Spinal cord (tissue), 10 donors: ENCODE data around the gene DSP. TPM values are rescaled to one million over a fixed set of nuclear protein-coding genes. Genes with fewer than 3 reads are reported as not detected.

Experiments
- DNase-seq, 6 donors: peaks; one replicate each; pipeline versions ENCODE4 v3.0.0 to v3.0.0-alpha.2; 2013 to 2015; ENCODE audit warnings: low spot score in 6 of 6, low read depth in 4 of 6
- H3K27ac ChIP-seq: one replicate; pipeline ENCODE4 v1.5.1; 2013; ENCODE audit warnings: low read depth, low read length, control low read depth
- H3K27me3 ChIP-seq: one replicate; pipeline ENCODE4 v1.6.1; 2013; ENCODE audit warnings: low read length; ENCODE audit not compliant: control insufficient read depth, insufficient read depth
- H3K36me3 ChIP-seq: one replicate; pipeline ENCODE4 v1.6.1; 2013; ENCODE audit warnings: low read length; ENCODE audit not compliant: control insufficient read depth, insufficient read depth
- H3K4me1 ChIP-seq: one replicate; pipeline ENCODE4 v1.6.1; 2013; ENCODE audit warnings: low read length; ENCODE audit not compliant: control insufficient read depth, insufficient read depth
- H3K4me3 ChIP-seq: one replicate; pipeline ENCODE4 v1.5.1; 2013; ENCODE audit warnings: low read depth, low read length, control low read depth
- H3K9me3 ChIP-seq: one replicate; pipeline ENCODE4 v1.6.1; 2013; ENCODE audit warnings: low read length; ENCODE audit not compliant: control insufficient read depth, insufficient read depth
- WGBS: methylation state at CpG from one replicate; pipeline ENCODE4 v1.1.5; 2013; ENCODE audit warnings: missing lambda C conversion rate; ENCODE audit not compliant: insufficient coverage; 5-methylcytosine and 5-hydroxymethylcytosine counted together
- polyA plus RNA-seq, 2 donors: library from polyadenylated mRNA; unstranded; fragments of 120-200 nt; gene quantifications; one replicate each; pipeline ENCODE4 v1.2.1, GENCODE V29; 2013; ENCODE audit not compliant: insufficient read length in 2 of 2
- total RNA-seq, 2 donors: library from RNA; depleted of rRNA in 1 of 2; stranded (reverse); fragments of 120-200 nt in 1 of 2; fragments of >200 nt in 1 of 2; gene quantifications; one replicate each; pipeline versions ENCODE4 v1.2.3 to v1.2.4, GENCODE V29; 2013 to 2014
- donor health status: healthy.

DSP gene
- total and polyA plus RNA-seq, 4 donors, result 8.4 to 270 (median 58.0) TPM

GRCh38 chr6:7630792-7631191 is 89.3 kb downstream of the DSP start:
- no peak for DNase-seq
- WGBS, result 74% methylated on average over 4 of the region's 5 CpGs
- H3K27me3 ChIP-seq, result peaks cover 4% of the 10 kb centered on the region

GRCh38 chr6:7631466-7631865 is 90.0 kb downstream of the DSP start:
- H3K4me1 ChIP-seq, result no peaks in the 10 kb centered on the region
- no peaks in the 10 kb centered on the region for H3K9me3 ChIP-seq
- H3K4me3 ChIP-seq, result no peak overlapping the region
- H3K27ac ChIP-seq, result peak overlapping the region; percentile 37
- no peaks in the 10 kb centered on the region for H3K36me3 ChIP-seq
- H3K27me3 ChIP-seq, result peaks cover 4% of the 10 kb centered on the region
- WGBS, result 95% methylated on average over 4 of the region's 5 CpGs
- DNase-seq, result peak in 1 of 6 donors; percentile 34

More at GRCh38 chr6:7630792-7631191, 89.3 kb downstream of the DSP start:
- peak overlapping the region; percentile 37 for H3K27ac ChIP-seq
- H3K9me3 ChIP-seq, result no peaks in the 10 kb centered on the region
- no peaks in the 10 kb centered on the region for H3K36me3 ChIP-seq
- H3K4me3 ChIP-seq, result no peak overlapping the region
- H3K4me1 ChIP-seq, result no peaks in the 10 kb centered on the region

- H3K27me3 ChIP-seq, result peaks cover 4% of the 10 kb centered on the region
- no peaks in the 10 kb centered on the region for H3K9me3 ChIP-seq
- no peaks in the 10 kb centered on the region for H3K4me1 ChIP-seq
- peak overlapping the region; percentile 27 for H3K27ac ChIP-seq
- peak in 1 of 6 donors; percentile 49 for DNase-seq
- 77% methylated on average over 7 of the region's 9 CpGs for WGBS
- H3K4me3 ChIP-seq, result no peak overlapping the region
- H3K36me3 ChIP-seq, result no peaks in the 10 kb centered on the region
Observed at GRCh38 chr6:7632501-7633290, 91.2 kb downstream of the DSP start.

- no CpG with 5 or more reads among the region's 4 CpGs for WGBS
- Histone ChIP-seq H3K4me1 (no peaks in the 10 kb centered on the region), H3K27me3 (peaks cover 4% of the 10 kb centered on the region), H3K27ac (no peak overlapping the region), H3K9me3 (no peaks in the 10 kb centered on the region), H3K4me3 (no peak overlapping the region), H3K36me3 (no peaks in the 10 kb centered on the region)
- no peak for DNase-seq
Observed at GRCh38 chr6:7633361-7633760, 91.9 kb downstream of the DSP start.

- DNase-seq, result no peak
- Histone ChIP-seq H3K9me3 (no peaks in the 10 kb centered on the region), H3K27ac (no peak overlapping the region), H3K4me3 (no peak overlapping the region), H3K4me1 (no peaks in the 10 kb centered on the region), H3K36me3 (no peaks in the 10 kb centered on the region), H3K27me3 (no peaks in the 10 kb centered on the region)
- WGBS, result no CpG with 5 or more reads among the region's 1 CpG
Observed at GRCh38 chr6:7636151-7636550, 94.7 kb downstream of the DSP start.

Other genes starting within 250 kb of the DSP start
- 100 to 1,000 TPM in 1 of 2 donors, 10 to 100 TPM in 1; 74.3 to 142 TPM for gene SSR1, start 228.5 kb upstream of the DSP start, total RNA-seq
- 10 to 100 TPM; 81.5 to 82.7 TPM for gene SSR1, start 228.5 kb upstream of the DSP start, polyA plus RNA-seq
- gene CAGE1, start 151.9 kb upstream of the DSP start, total RNA-seq, result under 1 TPM; 0.10 to 0.17 TPM
- not detected for gene CAGE1, start 151.9 kb upstream of the DSP start, polyA plus RNA-seq
- 10 to 100 TPM; 30.0 to 36.6 TPM for gene RIOK1, start 151.9 kb upstream of the DSP start, total RNA-seq
- 10 to 100 TPM; 26.3 to 30.6 TPM for gene RIOK1, start 151.9 kb upstream of the DSP start, polyA plus RNA-seq
- gene SNRNP48, start 48.5 kb downstream of the DSP start, total RNA-seq, result 10 to 100 TPM; 15.6 to 22.9 TPM
- 10 to 100 TPM; 14.5 to 16.8 TPM for gene SNRNP48, start 48.5 kb downstream of the DSP start, polyA plus RNA-seq
- 10 to 100 TPM; 29.6 to 93.3 TPM for gene BMP6, start 184.4 kb downstream of the DSP start, total RNA-seq
- 10 to 100 TPM; 13.6 to 18.6 TPM for gene BMP6, start 184.4 kb downstream of the DSP start, polyA plus RNA-seq